H1 (cell line): ENCODE data around the gene DYRK1A. TPM values are rescaled to one million over a fixed set of nuclear protein-coding genes. Genes with fewer than 3 reads are reported as not detected.

ENCODE experiments used
- RAD21 ChIP-seq, 2 experiments: IDR thresholded peaks in 1 of 2; conservative IDR thresholded peaks in 1 of 2; 2 replicates each; pipeline ENCODE4 v1.6.1; 2011; ENCODE audit warnings: low read depth in 2 of 2, low read length in 2 of 2, improper control_type of control experiment in 1 of 2, inconsistent platforms in 1 of 2, mild to moderate bottlenecking in 1 of 2, moderate library complexity in 1 of 2
- SAP30 ChIP-seq: fragments of 300-600 bp; sonication (generic); IDR thresholded peaks from 2 replicates; pipeline ENCODE4 v1.7.1; 2012; ENCODE audit warnings: low read length, moderate library complexity, mild to moderate bottlenecking, inconsistent platforms; ENCODE audit not compliant: insufficient read depth, insufficient replicate concordance
- SIX5 ChIP-seq: IDR thresholded peaks from 2 replicates; pipeline ENCODE4 v1.6.1; 2011; ENCODE audit warnings: mild to moderate bottlenecking, low read depth, low read length
- ZNF274 ChIP-seq: IDR thresholded peaks from 2 replicates; pipeline ENCODE4 v1.7.0; 2012; ENCODE audit warnings: low read length, borderline replicate concordance; ENCODE audit errors: extremely low read depth
- polyA plus RNA-seq, 7 experiments: library from polyadenylated mRNA; depleted of rRNA in 3 of 7; stranded (reverse) in 5 of 7; unstranded in 2 of 7; fragments of >200 nt in 5 of 7; fragments of 200-250 nt in 2 of 7; gene quantifications; 1 replicate in 5 of 7; 2 replicates in 1 of 7; 4 replicates in 1 of 7; pipeline versions ENCODE4 v1.2.1 to v1.2.3, GENCODE V29; 2011 to 2013; ENCODE audit warnings: missing spikeins in 2 of 7, mixed read lengths in 2 of 7
- total RNA-seq: library from RNA; stranded (reverse); fragmentation: NEBNext Ultra II Directional; extraction: Animal tissue kit (Norgen Biotek cat#: 25700); gene quantifications from 2 replicates; pipeline ENCODE4 v1.2.1, GENCODE V29; 2021

Gene DYRK1A
- total and polyA plus RNA-seq, 2 of the 8 experiments (the other 6 are each of a cell fraction or from before 2014, with no cell fraction given): 61.1 to 62.2 TPM

- TF ChIP-seq ZNF274: no peak
- TF ChIP-seq RAD21 (IDR thresholded peaks at IDR 0.05 in 1 of 2, conservative IDR thresholded peaks at IDR 0.05 in 1 of 2; ENCODE audit: low read depth in 2 of 2, low read length in 2 of 2): no peak
- no peak for TF ChIP-seq SAP30
- TF ChIP-seq SIX5: no peak
These were observed 22.9 kb downstream of the DYRK1A start (continued) for GRCh38 chr21:37389456-37389855.
